Neural progenitor cell (in vitro differentiated cells): Measurements from ENCODE around the gene PCDHB1.

Experiments used
- CTCF ChIP-seq: fragments of 200-600 bp; sonication (generic); IDR thresholded peaks from 2 replicates; pipeline ENCODE4 v1.5.1; 2017; ENCODE audit warnings: antibody characterized with exemption, mild to moderate bottlenecking
- EZH2phosphoT487 ChIP-seq: fragments of 200-600 bp; sonication (generic); IDR thresholded peaks from 2 replicates; pipeline ENCODE4 v1.6.1; 2017; ENCODE audit warnings: antibody characterized with exemption

GRCh38 chr5:141039061-141039460 is 12.1 kb upstream of the PCDHB1 start:
- no peak for TF ChIP-seq EZH2phosphoT487
- TF ChIP-seq CTCF, result no peak
